IMR-90 (cell line): ENCODE results near the gene SLC35F3. TPM values are rescaled to one million over a fixed set of nuclear protein-coding genes. Genes with fewer than 3 reads are reported as not detected.

ENCODE experiments used
- ATAC-seq: fragments of 200-7000 bp; cut with Tn5 transposase; 2 replicates; pipeline ENCODE4 v1.9.1; 2020; ENCODE audit warnings: low read depth, mild to moderate bottlenecking, moderate library complexity
- BruUV-seq: library from RNA; stranded (reverse); fragments of 400-500 nt; replicated peaks from 2 replicates; lab custom pipeline; 2021; lab: Mats Ljungman, UMichigan
- CTCF ChIA-PET: fragments of 300-600 bp; formaldehyde crosslinking; extraction: SDS; loops from one replicate; lab custom pipeline; 2021; ENCODE audit warnings: antibody characterized with exemption; lab: Yijun Ruan, JAX
- POLR2A ChIA-PET: fragments of 300-600 bp; sonication (Branson Sonifier 250); formaldehyde crosslinking; loops from one replicate; lab custom pipeline; 2022; ENCODE audit warnings: antibody characterized with exemption; ENCODE audit not compliant: unreplicated experiment; lab: Charles Lee
- DNase-seq: peaks from one replicate; pipeline ENCODE4 v3.0.0; 2013
- H2AFZ ChIP-seq: replicated peaks from 2 replicates; pipeline ENCODE3; 2013; ENCODE audit warnings: low read length, mild to moderate bottlenecking; ENCODE audit not compliant: poor library complexity
- H2AK5ac ChIP-seq: 2 replicates; pipeline ENCODE4 v1.6.1; 2013; ENCODE audit warnings: low read depth, low read length, inconsistent platforms
- H2AK9ac ChIP-seq: replicated peaks from 2 replicates; pipeline ENCODE3; 2013; ENCODE audit warnings: mild to moderate bottlenecking, low read depth, low read length, moderate library complexity; ENCODE audit not compliant: poor library complexity
- H2BK120ac ChIP-seq: 2 replicates; pipeline ENCODE4 v1.6.1; 2013; ENCODE audit warnings: low read depth, low read length, inconsistent platforms
- H2BK15ac ChIP-seq: 3 replicates; pipeline ENCODE4 v1.6.1; 2013; ENCODE audit warnings: low read depth, low read length, inconsistent platforms
- H2BK20ac ChIP-seq: 2 replicates; pipeline ENCODE4 v1.6.1; 2013; ENCODE audit warnings: low read depth, mild to moderate bottlenecking, inconsistent platforms, low read length, moderate library complexity
- H2BK5ac ChIP-seq: 2 replicates; pipeline ENCODE4 v1.6.1; 2013; ENCODE audit warnings: mild to moderate bottlenecking, low read depth, low read length, inconsistent platforms; ENCODE audit not compliant: poor library complexity, severe bottlenecking
- H3K14ac ChIP-seq: replicated peaks from 2 replicates; pipeline ENCODE4 v1.6.1; 2013; ENCODE audit warnings: low read depth, low read length, inconsistent platforms
- H3K18ac ChIP-seq: 2 replicates; pipeline ENCODE4 v1.6.1; 2013; ENCODE audit warnings: low read depth, low read length, control low read depth
- H3K23ac ChIP-seq: 2 replicates; pipeline ENCODE4 v1.6.1; 2013; ENCODE audit warnings: low read depth, low read length, inconsistent platforms
- H3K27ac ChIP-seq: 2 replicates; pipeline ENCODE4 v1.5.1; 2013; ENCODE audit warnings: mild to moderate bottlenecking, control low read depth, low read length; ENCODE audit not compliant: insufficient read depth
- H3K27me3 ChIP-seq: 2 replicates; pipeline ENCODE4 v1.6.1; 2013; ENCODE audit warnings: low read length; ENCODE audit not compliant: control insufficient read depth, insufficient read depth
- H3K36me3 ChIP-seq: 2 replicates; pipeline ENCODE4 v1.6.1; 2013; ENCODE audit warnings: low read length, mixed read lengths; ENCODE audit not compliant: control insufficient read depth, insufficient read depth
- H3K4ac ChIP-seq: 2 replicates; pipeline ENCODE4 v1.6.1; 2013; ENCODE audit warnings: low read depth, low read length, inconsistent platforms
- H3K4me1 ChIP-seq: 2 replicates; pipeline ENCODE4 v1.6.1; 2013; ENCODE audit warnings: low read length, mixed read lengths; ENCODE audit not compliant: control insufficient read depth, insufficient read depth
- H3K4me2 ChIP-seq: 2 replicates; pipeline ENCODE4 v1.6.1; 2013; ENCODE audit warnings: low read depth, mild to moderate bottlenecking, control low read depth, low read length, moderate library complexity
- H3K4me3 ChIP-seq: 2 replicates; pipeline ENCODE4 v1.5.1; 2013; ENCODE audit warnings: low read depth, mild to moderate bottlenecking, control low read depth, low read length, moderate library complexity; ENCODE audit not compliant: insufficient read depth
- H3K56ac ChIP-seq: 2 replicates; pipeline ENCODE4 v1.6.1; 2013; ENCODE audit warnings: low read length, inconsistent platforms; ENCODE audit not compliant: insufficient read depth; ENCODE audit errors: extremely low read depth
- H3K79me1 ChIP-seq, 2 experiments: 2 replicates each; pipeline ENCODE4 v1.6.1; 2013; ENCODE audit warnings: low read length in 2 of 2, inconsistent platforms in 1 of 2, low read depth in 1 of 2
- H3K9ac ChIP-seq: 2 replicates; pipeline ENCODE4 v1.6.1; 2013; ENCODE audit warnings: low read depth, low read length, control low read depth
- H3K9me1 ChIP-seq: 2 replicates; pipeline ENCODE4 v1.6.1; 2013; ENCODE audit warnings: low read length, inconsistent platforms; ENCODE audit not compliant: insufficient read depth
- H3K9me3 ChIP-seq: 2 replicates; pipeline ENCODE4 v1.6.1; 2013; ENCODE audit warnings: low read length; ENCODE audit not compliant: control insufficient read depth, insufficient read depth
- H4K20me1 ChIP-seq: 2 replicates; pipeline ENCODE4 v1.6.1; 2013; ENCODE audit warnings: low read length, inconsistent platforms; ENCODE audit not compliant: insufficient read depth
- H4K5ac ChIP-seq: 2 replicates; pipeline ENCODE4 v1.6.1; 2013; ENCODE audit warnings: mild to moderate bottlenecking, low read depth, low read length, control low read depth
- H4K8ac ChIP-seq, 2 experiments: 2 replicates each; pipeline ENCODE4 v1.6.1; 2013; ENCODE audit warnings: low read depth in 2 of 2, low read length in 2 of 2, control low read depth in 1 of 2, inconsistent platforms in 1 of 2
- H4K91ac ChIP-seq: 2 replicates; pipeline ENCODE4 v1.6.1; 2013; ENCODE audit warnings: low read depth, low read length, inconsistent platforms; ENCODE audit not compliant: insufficient read depth
- CEBPB ChIP-seq: IDR thresholded peaks from 2 replicates; pipeline ENCODE4 v1.6.1; 2012; ENCODE audit warnings: low read depth, low read length, improper control_type of control experiment
- MAFK ChIP-seq: IDR thresholded peaks from 2 replicates; pipeline ENCODE4 v1.6.1; 2012; ENCODE audit warnings: low read depth, low read length, improper control_type of control experiment
- MAZ ChIP-seq: IDR thresholded peaks from 2 replicates; pipeline ENCODE4 v1.6.1; 2012; ENCODE audit warnings: low read depth, mild to moderate bottlenecking, low read length, improper control_type of control experiment, moderate library complexity, borderline replicate concordance
- POLR2A ChIP-seq: IDR thresholded peaks from 2 replicates; pipeline ENCODE4 v1.6.1; 2012; ENCODE audit warnings: mild to moderate bottlenecking, low read depth, low read length
- RAD21 ChIP-seq: IDR thresholded peaks from 2 replicates; pipeline ENCODE4 v1.6.1; 2012; ENCODE audit warnings: low read length, improper control_type of control experiment
- SMC3 ChIP-seq: fragments of 150-350 bp; IDR thresholded peaks from 2 replicates; pipeline ENCODE4 v1.6.1; 2016; ENCODE audit warnings: low read depth, mild to moderate bottlenecking, antibody characterized with exemption, low read length, moderate library complexity
- WGBS, 2 experiments: methylation state at CpG; one replicate each; pipeline versions ENCODE4 v1.1.5 to v1.1.7; 2013; ENCODE audit warnings: missing lambda C conversion rate in 2 of 2; ENCODE audit not compliant: insufficient read length in 1 of 2; ENCODE audit errors: extremely low coverage in 2 of 2; 5-methylcytosine and 5-hydroxymethylcytosine counted together
- dilution Hi-C: fragments of 300-500 bp; cut with HindIII; formaldehyde crosslinking; loops from one replicate; pipeline ENCODE4 v1.14.3; 2018; ENCODE audit warnings: low sequenced_read_pairs; ENCODE audit not compliant: unreplicated experiment
- in situ Hi-C: fragments of 300-500 bp; cut with MboI; formaldehyde crosslinking; loops from 3 replicates; pipeline ENCODE4 v1.14.3; 2019; ENCODE audit warnings: low sequenced_read_pairs, inconsistent platforms, mixed read lengths
- intact Hi-C: fragments of 100-400 bp; cut with micrococcal nuclease; formaldehyde crosslinking; loops from 2 replicates; pipeline ENCODE4 v1.10.0; 2022
- polyA plus RNA-seq, 3 experiments: library from polyadenylated mRNA; depleted of rRNA; stranded (reverse); fragments of >200 nt; gene quantifications; 2 replicates each; pipeline ENCODE4 v1.2.3, GENCODE V29; 2012; ENCODE audit warnings: low replicate concordance in 1 of 3
- total RNA-seq: library from RNA; depleted of rRNA; stranded (reverse); fragments of >200 nt; gene quantifications from 2 replicates; pipeline ENCODE4 v1.2.3, GENCODE V29; 2012
- TF ChIP-seq, protein P1 (sequence below): fragments of 150-350 bp; IDR thresholded peaks from 2 replicates; pipeline ENCODE4 v1.6.1; 2017; ENCODE audit warnings: mild to moderate bottlenecking, antibody characterized with exemption, low read length, low read depth
- TF ChIP-seq, protein P2 (sequence below): fragments of 150-350 bp; IDR thresholded peaks from 2 replicates; pipeline ENCODE4 v1.6.1; 2016; ENCODE audit warnings: low read depth, mild to moderate bottlenecking, low read length, moderate library complexity, borderline replicate concordance

Gene SLC35F3
- total and polyA plus RNA-seq, 2 of the 4 experiments (the other 2 are of a cell fraction): under 0.01 to 0.17 TPM

DNA sequence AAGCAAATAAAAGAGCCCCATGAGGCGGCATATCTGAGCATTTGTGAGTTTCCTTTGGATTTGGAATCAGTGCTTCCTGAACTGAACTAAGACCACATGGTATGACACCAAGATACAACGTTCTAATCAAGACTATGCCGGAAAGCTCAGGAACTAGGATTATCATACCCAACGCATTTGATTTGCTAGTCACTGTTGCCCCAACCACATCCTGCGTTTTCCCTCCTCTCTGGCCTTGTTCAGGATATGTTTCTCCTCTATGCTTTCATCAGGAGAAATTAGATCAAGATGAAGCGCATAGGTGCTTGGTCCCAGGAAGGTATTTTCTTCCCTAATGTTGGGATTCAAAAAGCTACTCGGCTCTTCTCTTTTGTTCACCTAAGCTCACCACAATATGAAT, 79.3 kb downstream of the SLC35F3 start:
- Histone ChIP-seq H3K4me1 (no peaks in the 10 kb centered on the region), H3K4ac (no peak overlapping the region), H3K9ac (no peak overlapping the region), H3K27me3 (no peaks in the 10 kb centered on the region), H2AFZ (no peak overlapping the region), H3K9me1 (no peaks in the 10 kb centered on the region), H4K91ac (no peak overlapping the region), H3K14ac (no peak overlapping the region), H4K8ac (no peak overlapping the region), H3K56ac (no peak overlapping the region), H3K4me2 (no peak overlapping the region), H2BK20ac (no peak overlapping the region), H2AK5ac (no peak overlapping the region), H2BK15ac (no peak overlapping the region), H2AK9ac (no peak overlapping the region), H3K18ac (no peak overlapping the region), H3K36me3 (no peaks in the 10 kb centered on the region), H4K20me1 (no peaks in the 10 kb centered on the region), H3K27ac (no peak overlapping the region), H4K5ac (no peak overlapping the region), H3K79me1 (no peaks in the 10 kb centered on the region), H3K4me3 (no peak overlapping the region), H3K23ac (no peak overlapping the region), H2BK120ac (no peak overlapping the region), H2BK5ac (no peak overlapping the region), H3K9me3 (peaks cover 19% of the 10 kb centered on the region)
- CTCF ChIA-PET: no interaction called here
- WGBS, 2 experiments: 60% methylated on average over 1 of the region's 7 CpGs; no CpG with 5 or more reads in 1 of the 2 experiments
- intact Hi-C loops (no loop called here), dilution Hi-C loops (no loop called here), in situ Hi-C loops (no loop called here)
- no peak for ATAC-seq
- BruUV-seq: no TSS peak
- POLR2A ChIA-PET: no interaction called here
- TF ChIP-seq POLR2A (no peak), RAD21 (no peak), SMC3 (no peak), CEBPB (no peak), MAFK (no peak), MAZ (no peak)
- TF ChIP-seq, protein P1, sequence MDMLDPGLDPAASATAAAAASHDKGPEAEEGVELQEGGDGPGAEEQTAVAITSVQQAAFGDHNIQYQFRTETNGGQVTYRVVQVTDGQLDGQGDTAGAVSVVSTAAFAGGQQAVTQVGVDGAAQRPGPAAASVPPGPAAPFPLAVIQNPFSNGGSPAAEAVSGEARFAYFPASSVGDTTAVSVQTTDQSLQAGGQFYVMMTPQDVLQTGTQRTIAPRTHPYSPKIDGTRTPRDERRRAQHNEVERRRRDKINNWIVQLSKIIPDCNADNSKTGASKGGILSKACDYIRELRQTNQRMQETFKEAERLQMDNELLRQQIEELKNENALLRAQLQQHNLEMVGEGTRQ: no peak
- TF ChIP-seq, protein P2, sequence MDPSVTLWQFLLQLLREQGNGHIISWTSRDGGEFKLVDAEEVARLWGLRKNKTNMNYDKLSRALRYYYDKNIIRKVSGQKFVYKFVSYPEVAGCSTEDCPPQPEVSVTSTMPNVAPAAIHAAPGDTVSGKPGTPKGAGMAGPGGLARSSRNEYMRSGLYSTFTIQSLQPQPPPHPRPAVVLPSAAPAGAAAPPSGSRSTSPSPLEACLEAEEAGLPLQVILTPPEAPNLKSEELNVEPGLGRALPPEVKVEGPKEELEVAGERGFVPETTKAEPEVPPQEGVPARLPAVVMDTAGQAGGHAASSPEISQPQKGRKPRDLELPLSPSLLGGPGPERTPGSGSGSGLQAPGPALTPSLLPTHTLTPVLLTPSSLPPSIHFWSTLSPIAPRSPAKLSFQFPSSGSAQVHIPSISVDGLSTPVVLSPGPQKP: no peak
- no peak for DNase-seq
